Osteoblast (primary cell): ENCODE results near the gene PTPRE. TPM values are rescaled to one million over a fixed set of nuclear protein-coding genes. Genes with fewer than 3 reads are reported as not detected.

Source experiments
- DNase-seq: peaks from one replicate; pipeline ENCODE4 v3.0.0; 2011; ENCODE audit warnings: low spot score, mixed read lengths; ENCODE audit not compliant: insufficient read length; ENCODE audit errors: missing footprints
- H2AFZ ChIP-seq: 2 replicates; pipeline ENCODE4 v1.6.0; 2011; ENCODE audit warnings: mild to moderate bottlenecking, low read length
- H3K27ac ChIP-seq: 2 replicates; pipeline ENCODE4 v1.5.1; 2011; ENCODE audit warnings: mild to moderate bottlenecking, low read depth, low read length, moderate library complexity
- H3K27me3 ChIP-seq: 2 replicates; pipeline ENCODE4 v1.6.0; 2012; ENCODE audit warnings: mild to moderate bottlenecking, control low read depth, inconsistent platforms, low read length, moderate library complexity; ENCODE audit not compliant: insufficient read depth
- H3K36me3 ChIP-seq: 2 replicates; pipeline ENCODE4 v1.5.1; 2011; ENCODE audit warnings: mild to moderate bottlenecking, low read length, control low read depth, moderate library complexity; ENCODE audit not compliant: insufficient read depth
- H3K4me1 ChIP-seq: 2 replicates; pipeline ENCODE4 v1.5.1; 2011; ENCODE audit warnings: mild to moderate bottlenecking, low read length, control low read depth, moderate library complexity; ENCODE audit not compliant: insufficient read depth
- H3K4me2 ChIP-seq: 2 replicates; pipeline ENCODE4 v1.6.0; 2011; ENCODE audit warnings: mild to moderate bottlenecking, low read length; ENCODE audit not compliant: insufficient read depth
- H3K4me3 ChIP-seq: fragments of 200-600 bp; sonication (generic); 3 replicates; pipeline ENCODE4 v1.5.1; 2012; ENCODE audit warnings: mild to moderate bottlenecking, low read length, inconsistent platforms; ENCODE audit not compliant: insufficient read depth
- H3K79me2 ChIP-seq: 2 replicates; pipeline ENCODE4 v1.6.0; 2012; ENCODE audit warnings: mild to moderate bottlenecking, low read length, control low read depth, inconsistent platforms; ENCODE audit not compliant: insufficient read depth
- H3K9me3 ChIP-seq: 2 replicates; pipeline ENCODE4 v1.5.1; 2011; ENCODE audit warnings: low read depth, low read length, control low read depth
- H4K20me1 ChIP-seq: 2 replicates; pipeline ENCODE4 v1.6.0; 2012; ENCODE audit warnings: mild to moderate bottlenecking, low read length, control low read depth; ENCODE audit not compliant: insufficient read depth
- CTCF ChIP-seq: IDR thresholded peaks from 2 replicates; pipeline ENCODE4 v1.5.1; 2011; ENCODE audit warnings: mild to moderate bottlenecking, low read depth, low read length, moderate library complexity; ENCODE audit errors: extremely low read depth
- total RNA-seq: library from RNA; depleted of rRNA; stranded (reverse); fragments of >200 nt; gene quantifications from 2 replicates; pipeline ENCODE4 v1.2.3, GENCODE V29; 2012

The PTPRE gene
- total RNA-seq, 1 donor: 9.0 TPM

DNA sequence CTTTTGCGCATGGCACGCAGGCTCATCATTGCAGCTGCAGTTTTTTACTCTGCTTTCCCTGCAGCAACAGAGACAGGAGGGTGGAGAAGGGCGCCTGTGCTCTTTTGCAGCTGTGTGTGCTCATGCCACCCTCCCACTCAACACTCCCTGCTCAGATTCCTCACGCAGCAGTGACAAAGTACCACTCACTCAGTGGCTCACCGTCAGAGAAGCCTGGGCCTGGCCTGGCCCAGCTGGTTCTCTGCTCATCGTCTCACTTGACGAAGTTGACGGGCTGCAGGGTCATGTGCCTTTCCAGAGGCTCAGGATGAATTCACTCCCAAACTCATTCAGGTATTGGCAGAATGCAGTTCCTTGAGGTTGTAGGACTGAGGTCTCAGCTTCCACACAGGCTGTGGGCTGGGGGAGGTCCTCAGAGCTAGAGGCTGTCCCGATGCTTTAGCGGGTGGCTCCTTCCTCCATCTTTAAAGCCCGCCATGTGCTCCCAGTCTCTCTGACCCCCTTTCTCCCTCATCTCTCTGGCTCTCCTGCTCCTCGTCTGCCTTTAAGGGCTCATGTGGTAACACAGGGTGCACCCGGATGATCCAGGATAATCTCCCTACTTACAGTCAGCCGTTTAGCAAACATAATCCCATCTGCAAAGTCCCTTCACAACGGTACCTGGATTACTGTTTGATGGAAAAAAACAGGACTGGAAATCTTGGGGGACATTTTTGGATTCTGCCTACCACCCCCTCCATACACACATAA lies 25.8 kb downstream of the PTPRE start:
- no peak for TF ChIP-seq CTCF
- H3K9me3 ChIP-seq: no peaks in the 10 kb centered on the region
- H2AFZ ChIP-seq: no peak overlapping the region
- peaks cover 2% of the 10 kb centered on the region for H3K79me2 ChIP-seq
- H3K4me3 ChIP-seq: no peak overlapping the region
- DNase-seq: no peak
- H3K36me3 ChIP-seq: no peaks in the 10 kb centered on the region
- H3K4me2 ChIP-seq: no peak overlapping the region
- peaks cover 12% of the 10 kb centered on the region for H3K4me1 ChIP-seq
- no peaks in the 10 kb centered on the region for H3K27me3 ChIP-seq
- no peak overlapping the region for H3K27ac ChIP-seq
- no peaks in the 10 kb centered on the region for H4K20me1 ChIP-seq

DNA sequence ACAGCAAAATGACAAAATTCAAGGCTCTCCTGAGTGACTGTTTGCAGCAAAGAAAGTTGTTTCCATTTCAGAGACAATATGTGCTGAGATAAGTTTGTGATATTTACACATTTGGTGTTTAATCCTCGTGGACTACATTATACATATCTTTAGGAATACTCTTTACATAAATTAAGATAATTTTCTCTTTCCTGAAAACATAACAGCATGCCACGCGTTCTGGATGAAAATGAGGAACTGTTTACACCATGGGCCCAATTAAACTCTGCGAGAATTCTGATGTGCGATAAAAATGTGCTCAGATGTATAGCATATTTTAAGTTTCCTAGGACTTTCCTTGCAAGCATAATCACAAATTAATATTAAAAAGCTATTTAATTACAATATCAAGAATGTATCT lies 26.4 kb downstream of the PTPRE start:
- Histone ChIP-seq H4K20me1 (no peaks in the 10 kb centered on the region), H3K9me3 (no peaks in the 10 kb centered on the region), H3K4me1 (peaks cover 7% of the 10 kb centered on the region), H2AFZ (no peak overlapping the region), H3K27ac (no peak overlapping the region), H3K27me3 (no peaks in the 10 kb centered on the region), H3K4me2 (no peak overlapping the region), H3K36me3 (no peaks in the 10 kb centered on the region), H3K79me2 (peaks cover 2% of the 10 kb centered on the region), H3K4me3 (no peak overlapping the region)
- no peak for DNase-seq
- TF ChIP-seq CTCF: no peak

DNA sequence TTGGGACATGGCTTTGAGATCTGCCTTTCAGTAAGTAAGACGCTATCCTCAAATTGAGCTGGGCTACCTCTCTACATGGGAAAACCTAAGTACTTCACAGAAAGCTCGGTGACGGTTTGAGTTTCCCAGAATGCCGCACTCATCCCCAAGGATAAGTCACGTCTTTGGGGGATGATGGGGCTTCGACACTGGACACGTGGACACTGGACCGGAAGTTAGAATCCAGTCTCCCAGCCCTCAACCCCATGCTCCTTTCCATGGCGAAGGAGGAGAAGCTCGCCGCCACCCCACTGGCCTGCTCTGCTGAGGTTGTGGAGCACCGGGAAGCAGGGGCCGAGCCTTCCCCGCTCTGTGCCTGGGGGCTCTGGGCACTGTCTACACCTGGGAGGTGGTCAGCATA lies 27.5 kb downstream of the PTPRE start:
- H3K27ac ChIP-seq: no peak overlapping the region
- no peak overlapping the region for H3K4me2 ChIP-seq
- no peaks in the 10 kb centered on the region for H3K27me3 ChIP-seq
- H4K20me1 ChIP-seq: no peaks in the 10 kb centered on the region
- TF ChIP-seq CTCF: no peak
- H3K4me1 ChIP-seq: peaks cover 4% of the 10 kb centered on the region
- no peak overlapping the region for H3K4me3 ChIP-seq
- H3K79me2 ChIP-seq: no peaks in the 10 kb centered on the region
- no peak overlapping the region for H2AFZ ChIP-seq
- no peaks in the 10 kb centered on the region for H3K9me3 ChIP-seq
- no peaks in the 10 kb centered on the region for H3K36me3 ChIP-seq
- DNase-seq: no peak

- no peak for TF ChIP-seq CTCF
- Histone ChIP-seq H3K27me3 (no peaks in the 10 kb centered on the region), H3K27ac (no peak overlapping the region), H4K20me1 (peaks cover 2% of the 10 kb centered on the region), H3K36me3 (no peaks in the 10 kb centered on the region), H3K4me1 (peaks cover 4% of the 10 kb centered on the region), H3K4me2 (no peak overlapping the region), H3K79me2 (no peaks in the 10 kb centered on the region), H3K4me3 (no peak overlapping the region), H2AFZ (no peak overlapping the region), H3K9me3 (no peaks in the 10 kb centered on the region)
- DNase-seq: no peak
Measured at GRCh38 chr10:127935071-127935561, 28.2 kb downstream of the PTPRE start.
